HG03378 (cell line): ENCODE data around the gene CD69.
"Not testable (repeated sequence)": the region's sequence is repeated elsewhere in the genome, so short reads cannot be mapped to it uniquely, and the experiment has no call there.

ENCODE experiments used
- ATAC-seq: cut with Tn5 transposase; IDR thresholded peaks from one replicate; pipeline ENCODE4 v1.9.1; 2021; ENCODE audit warnings: mild to moderate bottlenecking, moderate library complexity; ENCODE audit not compliant: unreplicated experiment

Gene CD69

DNA sequence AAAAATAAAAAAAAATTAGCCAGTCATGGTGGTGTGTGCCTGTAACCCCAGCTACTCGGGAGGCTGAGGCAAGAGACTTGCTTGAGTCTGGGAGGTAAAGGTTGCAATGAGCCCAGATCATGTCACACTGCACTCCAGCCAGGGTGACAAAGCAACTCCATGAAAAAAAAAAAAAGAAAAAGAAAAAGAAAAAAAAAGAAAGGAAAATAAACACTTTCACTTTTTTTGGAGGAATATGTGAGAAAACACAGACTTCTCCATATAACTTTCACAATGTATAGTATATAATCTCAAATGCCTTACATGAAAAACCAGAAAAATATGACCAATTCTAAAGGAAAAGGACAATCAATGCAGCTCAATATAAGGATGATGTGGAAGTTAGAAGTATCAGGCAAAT lies 36.7 kb downstream of the CD69 start:
- ATAC-seq = no peak

DNA sequence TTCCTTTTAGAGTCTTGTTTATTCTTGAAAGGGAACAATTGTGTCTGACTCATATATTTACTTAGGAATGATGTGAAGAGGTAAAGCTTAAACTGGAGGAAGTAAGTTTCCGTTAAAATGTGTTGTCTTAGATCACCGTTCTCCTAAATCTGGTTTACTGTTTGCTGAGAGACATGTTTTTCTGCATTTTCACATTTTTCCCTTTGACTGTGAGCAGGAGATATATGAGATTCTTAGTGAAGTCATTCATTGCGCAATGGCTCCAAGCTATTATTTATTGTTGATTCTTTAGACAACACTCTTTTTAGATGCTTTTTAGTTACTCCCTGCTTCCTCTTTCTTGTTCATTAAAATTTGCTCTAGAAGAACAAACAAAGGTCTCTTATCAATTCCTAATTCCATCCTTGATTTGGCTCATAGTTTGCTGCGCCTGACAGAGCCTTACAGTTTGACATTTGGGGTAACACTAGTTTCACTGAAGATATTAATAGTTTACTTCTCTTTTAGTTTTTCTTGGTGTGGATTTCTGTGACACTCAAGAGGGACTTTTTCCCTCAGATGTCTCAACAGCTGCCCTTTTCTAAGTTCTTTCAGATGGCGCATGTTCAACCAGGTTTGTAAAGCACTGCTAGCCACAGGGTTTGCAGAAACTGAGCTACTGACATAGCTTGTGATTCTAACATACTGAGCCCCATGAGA lies 39.2 kb downstream of the CD69 start:
- peak; percentile 47 for ATAC-seq

DNA sequence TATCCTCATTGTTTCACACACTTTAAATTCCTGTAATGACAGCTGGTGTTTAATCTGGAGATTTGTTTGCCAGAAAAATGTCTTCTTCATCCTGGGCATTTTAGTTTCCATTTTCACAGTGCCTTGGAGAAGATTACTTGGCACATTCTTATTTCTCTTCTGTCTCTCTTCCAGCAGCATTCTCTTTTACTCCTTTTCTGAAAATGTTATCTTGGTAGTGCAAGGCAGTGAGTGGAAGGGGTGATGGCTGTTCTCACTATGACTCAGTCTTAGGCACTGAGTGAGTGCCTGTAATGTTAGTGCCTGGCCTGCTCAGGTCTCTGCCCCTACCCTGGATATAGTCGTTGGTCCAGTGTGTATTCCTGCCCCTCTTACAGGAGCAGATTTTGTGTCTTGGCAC lies 40.9 kb downstream of the CD69 start:
- no peak for ATAC-seq

DNA sequence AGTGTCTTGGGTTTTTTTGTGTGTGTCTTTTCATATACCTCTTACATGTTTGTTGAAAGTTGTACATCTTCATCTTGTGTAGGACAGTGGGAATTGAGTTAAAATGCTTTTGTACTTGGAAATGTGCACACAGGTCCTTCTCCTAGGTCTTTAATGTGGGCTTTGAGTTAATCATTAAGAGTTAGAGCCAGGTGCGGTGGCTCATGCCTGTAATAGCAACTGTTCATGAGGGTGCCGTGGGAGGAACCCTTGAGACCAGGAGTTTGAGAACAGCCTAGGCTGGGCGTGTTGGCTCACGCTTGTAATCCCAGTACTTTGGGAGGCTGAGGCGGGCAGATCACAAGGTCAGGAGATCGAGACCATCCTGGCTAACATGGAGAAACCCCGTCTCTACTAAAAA lies 41.7 kb downstream of the CD69 start:
- ATAC-seq = no peak

DNA sequence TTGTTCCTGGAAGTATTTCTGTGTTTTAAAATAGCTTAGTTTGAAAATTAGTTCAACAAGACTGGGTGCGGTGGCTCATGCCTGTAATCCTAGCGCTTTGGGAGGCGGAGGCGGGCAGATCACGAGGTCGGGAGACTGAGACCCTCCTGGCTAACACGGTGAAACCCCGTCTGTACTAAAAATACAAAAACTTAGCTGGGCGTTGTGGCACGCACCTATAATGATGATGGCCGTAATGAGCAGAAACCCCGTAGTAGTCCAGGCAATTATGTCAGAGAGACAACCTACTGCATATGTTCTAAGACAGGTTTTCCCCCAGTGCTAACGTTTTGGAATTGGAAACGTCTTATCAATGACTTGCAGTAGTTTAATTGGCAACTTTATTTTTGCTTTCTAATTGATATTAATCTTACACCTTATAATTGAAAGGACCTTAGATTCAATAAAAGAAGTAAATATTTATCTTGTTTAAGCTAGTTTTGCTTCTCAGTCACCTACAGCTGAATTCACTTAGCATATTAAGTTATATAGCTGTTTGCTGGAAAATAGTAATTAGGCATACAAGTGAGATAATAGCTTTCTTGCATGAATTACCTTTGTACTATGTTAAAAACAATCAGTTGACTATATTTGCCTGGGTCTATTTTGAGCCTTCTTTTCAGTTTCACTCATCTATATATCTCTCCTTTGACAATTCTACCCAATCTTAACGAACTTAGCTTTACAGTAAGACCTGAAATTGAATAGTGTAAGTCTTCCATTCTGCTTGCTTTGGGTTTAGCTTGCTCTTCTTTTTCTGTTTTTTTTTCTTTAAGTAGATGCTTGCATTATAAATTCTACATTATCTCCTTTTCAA lies 43.4 kb downstream of the CD69 start:
- no peak for ATAC-seq

DNA sequence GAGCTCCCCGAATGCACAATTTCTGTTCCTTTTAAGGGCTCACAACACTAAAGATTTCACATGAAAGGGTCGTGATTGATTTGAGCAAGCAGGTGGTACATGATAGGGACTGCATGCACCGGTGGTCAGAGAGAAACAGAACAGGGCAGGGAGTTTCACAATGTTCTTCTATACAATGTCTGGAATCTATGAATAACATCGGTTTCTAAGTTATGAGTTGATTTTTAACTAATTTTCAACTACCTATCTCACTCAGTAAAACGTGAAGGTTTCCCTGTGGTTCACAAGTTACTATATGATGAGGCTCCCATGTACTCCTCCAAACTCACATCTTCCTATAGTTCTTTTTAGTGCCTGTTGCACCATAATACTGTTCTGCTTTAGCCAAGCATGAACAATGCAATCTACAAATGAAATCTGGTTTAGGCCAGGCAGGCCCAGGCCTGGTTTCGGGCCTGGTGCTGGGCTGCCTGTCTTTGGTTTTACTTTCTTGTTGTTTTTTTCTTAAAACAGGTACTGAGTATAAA lies 47.6 kb downstream of the CD69 start:
- ATAC-seq = peak; percentile 76

DNA sequence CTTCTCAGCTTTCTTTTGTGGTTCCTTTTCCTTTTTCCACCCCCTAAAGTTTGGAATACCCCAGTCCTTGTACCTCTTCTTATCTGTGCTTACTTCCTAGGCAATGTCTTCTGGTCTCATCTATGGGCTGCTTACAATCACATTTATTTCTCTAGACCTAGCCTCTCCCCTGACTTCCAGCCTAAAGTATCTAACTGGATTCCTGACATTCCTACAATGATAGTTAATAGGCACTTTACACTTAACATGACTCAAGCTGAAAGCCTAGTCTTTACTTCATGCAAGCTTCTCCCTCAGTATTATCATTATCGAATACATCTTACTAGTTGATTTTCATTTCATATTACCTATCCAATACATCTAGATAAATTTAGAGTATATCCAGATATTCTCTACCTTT lies 49.0 kb downstream of the CD69 start:
- ATAC-seq = no peak

DNA sequence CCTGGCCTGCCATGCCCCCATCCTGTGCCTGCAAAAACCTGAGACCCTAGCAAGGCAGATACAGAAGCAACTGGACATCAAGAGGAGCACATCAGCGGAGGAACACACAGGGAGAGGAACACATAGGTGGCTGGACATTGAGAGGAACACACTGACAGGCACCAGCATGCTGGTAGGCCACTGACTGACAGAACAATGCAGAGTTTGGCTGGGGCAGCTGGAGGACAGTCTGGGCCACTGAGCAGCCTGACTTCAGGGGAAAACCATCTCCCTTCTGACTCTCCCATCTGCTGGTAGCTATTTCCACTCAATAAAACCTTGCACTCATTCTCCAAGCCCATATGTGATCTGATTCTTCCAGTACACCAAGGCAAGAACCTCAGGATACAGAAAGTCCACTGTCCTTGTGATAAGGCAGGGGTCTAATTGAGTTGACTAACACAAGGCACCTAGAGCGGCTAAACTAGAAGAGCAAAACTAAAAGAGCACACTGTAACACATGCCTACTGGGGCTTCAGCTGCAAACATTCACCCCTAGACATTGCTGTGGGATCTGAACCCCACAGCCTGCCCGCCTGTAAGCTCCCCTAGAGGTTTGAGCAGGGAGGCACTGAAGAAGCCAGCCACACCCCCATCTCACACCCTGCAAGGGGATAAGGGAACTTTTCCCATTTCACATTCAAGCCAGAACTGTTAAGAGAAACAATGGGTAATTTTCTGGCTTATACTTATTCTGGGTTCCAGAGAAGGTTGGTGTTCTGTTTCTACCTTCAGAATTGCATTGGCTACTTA lies 49.9 kb downstream of the CD69 start:
- no peak for ATAC-seq

DNA sequence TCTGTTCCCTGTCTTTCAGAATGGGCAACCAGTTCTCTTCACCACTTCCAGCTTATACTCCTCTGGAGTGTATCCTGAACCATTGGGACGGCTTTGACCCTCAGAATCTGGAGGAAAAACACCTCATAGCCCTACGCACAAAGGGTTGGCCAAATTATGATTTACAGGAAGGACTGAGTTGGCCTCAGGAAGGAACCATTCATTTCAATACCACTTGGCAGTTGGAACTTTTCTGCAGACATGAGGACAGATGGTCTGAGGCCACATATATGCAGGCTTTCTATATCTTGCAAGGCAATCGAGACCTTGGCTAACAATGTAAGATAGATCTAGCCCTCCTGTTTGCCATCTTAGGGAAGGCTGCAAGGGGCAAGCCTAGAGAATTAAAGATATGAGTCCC lies 51.8 kb downstream of the CD69 start:
- ATAC-seq = no peak

DNA sequence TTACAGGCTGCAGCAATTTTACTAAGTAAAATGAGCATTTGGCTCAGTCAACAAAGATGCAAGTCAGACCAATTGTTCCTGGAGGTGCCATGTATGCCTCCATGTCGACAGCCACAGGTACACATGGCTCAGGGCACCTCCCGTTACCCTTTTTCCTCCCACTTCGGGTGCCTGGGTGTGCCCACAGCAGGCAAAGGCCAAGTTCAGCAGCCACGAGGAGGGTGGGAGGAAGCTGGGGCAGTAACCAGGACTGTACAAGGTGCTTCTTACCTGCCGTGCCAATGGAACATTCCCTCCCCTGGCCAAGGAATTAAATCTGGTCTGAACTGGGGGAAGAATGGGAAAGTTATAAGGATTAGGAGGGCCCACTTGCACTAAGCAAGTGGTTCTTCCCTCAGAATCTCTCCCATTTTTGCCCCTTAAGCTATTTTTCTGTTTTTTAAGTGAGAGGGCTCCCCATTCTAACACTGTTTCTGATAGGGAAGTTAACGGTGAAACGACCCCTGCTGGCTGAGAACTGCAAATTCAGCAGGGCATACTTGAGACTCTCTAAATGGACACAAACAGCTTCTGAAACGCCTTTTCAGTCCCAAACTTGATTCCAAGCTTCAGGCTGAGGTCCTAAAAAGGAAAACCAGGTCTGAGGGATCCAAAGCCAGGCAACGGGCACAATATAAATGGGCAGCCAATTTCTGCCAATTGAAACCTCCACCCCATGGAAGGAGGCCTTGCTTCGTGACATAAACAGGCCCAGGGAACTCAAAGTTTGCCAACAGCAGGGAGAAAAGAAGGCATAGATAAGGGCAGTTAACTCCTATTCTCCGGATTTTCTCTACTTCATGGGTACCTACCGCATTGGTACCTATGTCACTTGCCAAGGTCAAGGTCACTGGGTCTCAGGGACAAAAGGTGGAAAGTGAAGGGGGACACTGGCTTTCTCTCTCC lies 52.6 kb downstream of the CD69 start:
- ATAC-seq = no peak

DNA sequence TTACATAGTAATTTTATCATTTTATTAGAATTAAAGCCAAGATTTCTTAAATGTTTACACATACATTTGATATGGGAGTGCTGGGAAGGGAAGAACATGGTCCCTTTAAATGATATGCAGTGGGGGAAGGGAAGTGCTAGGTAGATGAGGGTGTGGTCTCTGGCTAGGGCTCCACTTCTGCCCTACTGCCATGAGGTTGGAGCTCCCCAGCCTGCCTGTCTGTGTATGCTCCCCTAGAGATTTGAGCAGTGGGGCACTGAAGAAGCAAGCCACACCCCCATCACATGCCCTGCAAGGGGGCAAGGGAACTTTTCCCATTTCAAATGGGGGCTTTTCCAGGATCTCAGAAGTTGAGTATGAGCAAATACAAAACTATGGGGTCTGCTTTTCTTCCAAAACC lies 53.3 kb downstream of the CD69 start:
- no peak for ATAC-seq

DNA sequence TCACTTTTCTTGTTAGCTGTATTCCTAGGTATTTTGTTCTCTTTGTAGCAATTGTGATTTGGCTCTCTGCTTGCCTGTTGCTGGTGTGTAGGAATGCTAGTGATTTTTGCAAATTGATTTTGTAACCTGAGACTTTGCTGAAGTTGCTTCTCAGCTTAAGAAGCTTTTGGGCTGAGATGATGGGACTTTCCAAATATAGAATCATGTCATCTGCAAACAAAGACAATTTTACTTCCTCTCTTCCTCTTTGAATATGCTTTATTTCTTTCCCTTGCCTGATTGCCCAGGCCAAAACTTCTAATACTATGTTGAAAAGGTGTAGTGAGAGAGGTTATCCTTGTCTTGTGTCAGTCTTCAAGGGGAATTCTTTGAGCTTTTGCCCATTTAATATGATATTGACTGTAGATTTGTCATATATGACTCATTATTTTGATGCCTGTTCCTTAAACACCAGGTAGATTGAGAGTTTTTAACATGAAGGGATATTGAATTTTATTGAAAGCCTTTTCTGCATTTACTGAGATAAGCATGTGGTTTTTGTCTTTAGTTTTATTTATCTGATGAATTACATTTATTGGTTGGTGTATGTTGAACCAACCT lies 54.5 kb downstream of the CD69 start:
- no peak for ATAC-seq

DNA sequence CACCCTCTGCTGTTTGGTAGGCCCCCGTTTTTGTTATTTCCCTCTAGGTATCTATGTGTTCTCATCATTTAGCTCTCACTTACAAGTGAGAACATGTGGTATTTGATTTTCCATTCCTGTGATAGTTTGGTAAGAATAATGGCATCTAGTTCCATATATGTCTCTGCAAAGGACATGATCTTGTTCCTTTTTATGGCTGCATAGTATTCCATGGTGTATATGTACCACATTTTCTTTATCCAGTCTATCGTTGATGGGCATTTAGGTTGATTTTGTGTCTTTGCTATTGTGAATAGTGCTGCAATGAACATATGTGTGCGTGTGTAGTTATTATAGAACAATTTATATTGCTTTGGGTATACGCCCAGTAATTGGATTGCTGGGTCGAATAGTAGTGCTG lies 56.1 kb downstream of the CD69 start:
- not testable (repeated sequence) for ATAC-seq
